ENCODE results near the gene APOL5. TPM values are rescaled to one million over a fixed set of nuclear protein-coding genes. Genes with fewer than 3 reads are reported as not detected.
A peak's percentile ranks its signal among the peaks of the same experiment; 100 is the strongest.

The APOL5 gene
- total RNA-seq, 1 donor: not detected

DNA sequence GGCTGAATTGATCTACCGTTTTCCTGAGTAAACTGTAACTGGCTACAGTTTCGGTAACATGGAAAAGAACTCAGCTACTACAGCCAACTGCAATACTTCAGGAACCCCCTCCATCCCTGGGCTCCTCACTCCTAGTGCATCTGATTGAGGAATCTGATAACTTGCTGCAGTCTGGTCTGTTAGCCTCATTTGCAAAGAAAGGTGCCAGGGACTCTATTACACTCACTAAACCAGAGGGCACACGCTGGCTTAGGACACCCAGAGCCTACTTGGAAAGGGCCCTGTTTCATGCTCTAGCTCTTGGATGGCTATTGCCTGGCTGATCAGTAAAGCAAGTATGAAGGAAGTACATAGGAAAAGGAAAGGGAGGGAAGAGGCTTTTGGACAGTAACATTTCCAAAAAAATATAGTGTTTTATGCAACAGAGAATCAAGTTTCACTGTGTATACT, 22.3 kb downstream of the APOL5 start:
- no peak for DNase-seq (ENCODE audit: low read depth in 2 of 3, low spot score in 2 of 3)

DNA sequence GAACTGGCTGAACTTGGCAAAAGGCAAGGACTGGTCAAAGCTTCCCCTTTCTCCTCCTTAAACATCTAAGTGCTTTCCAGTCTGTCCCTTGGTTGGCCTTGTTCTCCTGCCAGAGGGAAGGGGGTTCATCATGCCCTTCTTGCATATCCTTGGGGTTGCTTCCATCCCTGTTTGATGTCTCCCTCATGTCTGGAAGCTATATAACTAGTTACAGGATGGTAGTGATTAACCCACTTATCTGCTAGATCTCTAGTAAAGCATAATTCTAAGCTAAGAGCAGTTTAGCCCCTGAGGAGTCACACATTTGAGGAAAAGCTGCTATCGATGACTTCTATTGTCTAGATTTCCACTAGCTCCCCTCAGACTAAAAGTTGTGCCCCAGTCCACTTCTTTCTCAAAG, 22.9 kb downstream of the APOL5 start:
- DNase-seq (ENCODE audit: low read depth in 2 of 3, low spot score in 2 of 3): no peak

DNA sequence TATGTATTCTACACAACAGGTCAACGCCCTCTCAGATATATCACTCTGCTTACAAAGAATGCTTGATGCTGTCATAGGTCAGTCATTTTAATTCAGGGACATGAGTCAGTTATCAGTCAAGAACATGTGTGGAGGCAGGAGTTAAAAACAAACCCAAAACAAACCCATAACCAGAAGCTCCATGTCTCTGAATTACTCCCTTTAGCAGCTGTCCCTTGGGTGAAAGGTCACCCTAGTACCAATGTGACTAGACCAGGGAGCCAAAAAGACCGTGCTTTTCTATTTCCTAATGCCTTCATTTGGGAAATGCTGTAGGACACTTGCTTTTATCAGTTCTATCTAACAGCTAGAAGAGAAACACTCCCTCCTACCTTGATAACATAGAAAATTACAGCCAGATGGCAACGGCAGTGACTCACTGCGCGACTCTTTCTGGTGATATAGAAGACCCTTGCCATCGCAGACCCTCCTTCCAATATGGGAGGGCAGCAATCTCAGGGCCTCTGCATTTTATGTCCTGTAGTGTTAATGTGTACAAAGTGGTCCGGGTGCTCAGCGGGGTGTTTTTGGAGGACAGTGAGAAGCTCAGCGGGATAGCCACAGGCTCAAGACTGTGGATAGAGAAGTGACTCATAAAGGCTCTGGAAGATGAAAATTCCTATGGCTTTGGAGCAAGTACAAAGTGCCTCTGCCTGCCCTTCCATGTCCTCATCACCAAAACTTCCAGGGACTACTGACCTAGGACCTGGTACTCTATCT, 24.8 kb downstream of the APOL5 start:
- DNase-seq (ENCODE audit: low read depth in 2 of 3, low spot score in 2 of 3): no peak

DNA sequence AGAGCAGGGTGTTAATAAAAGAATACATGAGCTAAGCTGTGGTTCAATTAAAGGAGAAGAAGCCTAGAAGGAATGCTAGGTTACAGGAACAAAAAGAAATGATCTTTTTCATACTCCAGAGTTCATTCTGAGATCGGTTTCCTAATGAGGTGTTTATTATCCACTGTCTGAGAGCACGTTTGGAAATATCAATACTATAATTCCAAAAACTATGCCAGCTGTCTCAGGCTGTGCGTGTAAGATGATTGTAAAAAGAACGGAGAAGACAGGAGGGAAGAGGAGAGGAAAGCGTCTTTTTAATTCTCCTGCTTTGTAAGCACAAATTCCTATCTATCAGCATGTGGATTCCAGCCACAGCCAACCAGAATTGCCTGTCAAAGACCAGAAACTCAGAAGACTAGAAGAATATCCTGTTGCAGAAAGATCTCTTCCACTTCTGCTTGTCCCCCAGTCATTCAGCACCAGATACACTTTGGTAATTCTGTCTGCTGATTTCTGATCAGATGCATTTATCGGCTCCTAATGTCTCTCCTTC, 25.7 kb downstream of the APOL5 start:
- no peak for DNase-seq (ENCODE audit: low read depth in 2 of 3, low spot score in 2 of 3)

DNA sequence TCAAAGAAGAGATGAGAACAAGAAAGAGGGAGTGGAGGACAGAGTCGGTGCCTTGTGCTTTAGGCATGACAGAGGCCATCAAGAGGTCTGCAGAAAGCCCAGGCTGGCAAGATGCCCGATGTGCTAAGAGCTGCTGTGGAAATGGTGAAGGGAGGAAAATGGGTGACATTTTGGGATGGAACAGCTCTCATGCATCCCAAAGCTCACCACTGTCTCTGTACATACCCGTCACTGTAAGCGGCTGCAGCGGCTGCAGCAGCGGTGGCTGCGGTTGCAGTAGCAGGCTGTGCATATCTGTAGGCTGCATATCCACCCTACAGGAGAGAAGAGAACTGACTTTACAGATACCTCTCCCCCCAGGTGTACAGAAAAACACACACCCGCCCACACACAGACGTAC, 28.6 kb downstream of the APOL5 start:
- DNase-seq (ENCODE audit: low read depth in 2 of 3, low spot score in 2 of 3): no peak

DNA sequence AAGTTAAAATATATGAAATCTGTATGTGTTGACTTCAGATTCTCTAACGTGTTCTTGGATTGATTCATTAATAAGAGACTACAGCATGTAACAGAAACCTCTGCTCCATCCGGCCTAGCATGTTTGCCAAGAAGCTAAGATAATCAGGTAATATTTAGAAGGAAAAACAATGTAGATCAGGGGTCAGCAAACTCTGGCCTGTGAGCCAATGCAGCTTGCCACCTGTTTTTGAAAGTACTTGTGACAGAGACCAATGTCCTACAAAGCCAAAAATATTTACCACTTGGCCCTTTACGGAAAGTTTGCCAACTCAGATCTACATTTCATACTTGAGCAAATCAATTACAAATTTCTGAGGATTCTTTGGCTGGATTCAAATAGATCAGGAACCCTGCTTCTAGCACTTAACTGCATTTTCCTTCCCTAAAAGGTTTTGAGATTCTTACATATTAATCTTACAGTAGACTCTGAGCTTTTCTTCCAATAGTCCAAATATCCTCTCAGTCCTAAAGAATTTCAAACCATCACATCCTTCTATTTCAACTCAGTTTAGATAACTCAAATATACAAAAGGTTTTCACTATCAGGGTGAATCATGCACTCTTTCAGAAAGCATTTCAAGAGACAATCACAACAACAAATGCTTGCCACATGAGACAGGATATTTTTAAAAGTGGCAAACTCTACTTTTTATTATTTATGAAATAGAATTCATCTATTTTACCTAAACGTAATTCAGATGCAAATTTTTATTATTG, 29.5 kb downstream of the APOL5 start:
- DNase-seq (ENCODE audit: low read depth in 2 of 3, low spot score in 2 of 3): no peak

DNA sequence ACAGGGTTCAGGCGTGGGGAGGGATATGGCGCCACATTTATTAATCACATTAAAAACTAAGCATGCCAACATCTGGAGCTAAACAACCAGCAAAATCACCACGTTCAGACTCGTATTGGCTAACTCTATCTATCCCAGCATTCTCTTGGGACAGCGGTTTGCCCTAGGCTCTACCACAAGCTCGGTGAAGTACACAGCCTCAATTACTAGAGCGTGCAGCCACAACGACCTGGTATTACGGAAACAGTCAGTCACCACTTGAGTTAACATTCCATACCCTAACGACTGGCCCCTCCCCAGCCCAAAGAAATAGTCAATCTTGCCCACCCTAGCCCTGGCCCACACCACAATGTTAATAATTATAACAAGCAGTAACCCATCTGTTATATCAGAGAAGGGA, 32.1 kb downstream of the APOL5 start:
- no peak for DNase-seq (ENCODE audit: low read depth in 2 of 3, low spot score in 2 of 3)

DNA sequence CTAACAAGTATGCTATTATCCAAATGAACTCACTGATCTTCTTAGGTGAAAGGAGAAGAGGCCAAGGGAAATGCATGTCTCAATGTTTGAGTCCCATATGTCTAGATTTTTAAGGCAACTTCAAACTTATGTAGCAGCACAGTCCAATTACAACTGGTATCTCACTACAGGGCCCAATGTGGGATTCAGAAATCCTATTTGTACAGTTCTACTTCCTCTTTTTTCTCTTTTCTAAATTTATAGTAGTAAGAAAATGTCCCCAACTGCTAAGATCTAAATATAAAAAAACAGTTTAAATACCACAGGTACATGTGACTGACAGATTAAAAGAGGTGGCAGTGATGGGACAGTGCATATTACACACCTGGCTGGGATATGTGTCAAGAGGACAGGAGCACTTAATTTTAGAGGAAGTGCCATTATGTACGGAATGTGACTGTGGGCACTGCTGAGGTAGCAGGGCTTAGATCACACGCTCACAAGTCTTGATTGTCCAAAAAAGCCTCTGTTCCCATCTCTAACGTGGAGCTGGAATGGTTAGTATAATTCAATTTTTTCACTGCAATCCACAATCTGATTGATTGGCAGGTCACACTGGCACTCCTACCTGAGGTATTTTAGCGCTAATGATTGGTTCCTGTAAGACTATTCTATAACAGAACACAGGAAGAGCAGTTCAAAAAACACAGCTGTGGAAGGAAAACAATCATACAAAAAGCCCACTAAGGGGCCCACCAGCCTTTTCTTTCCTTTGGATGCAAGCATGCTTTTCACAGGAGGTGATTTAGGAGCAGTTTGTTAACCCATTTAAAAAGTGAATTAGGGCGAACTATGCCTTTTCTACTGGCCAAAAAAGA, 34.6 kb downstream of the APOL5 start:
- DNase-seq (ENCODE audit: low read depth in 2 of 3, low spot score in 2 of 3): peak in 2 of 3 donors; percentile 18 to 60

DNA sequence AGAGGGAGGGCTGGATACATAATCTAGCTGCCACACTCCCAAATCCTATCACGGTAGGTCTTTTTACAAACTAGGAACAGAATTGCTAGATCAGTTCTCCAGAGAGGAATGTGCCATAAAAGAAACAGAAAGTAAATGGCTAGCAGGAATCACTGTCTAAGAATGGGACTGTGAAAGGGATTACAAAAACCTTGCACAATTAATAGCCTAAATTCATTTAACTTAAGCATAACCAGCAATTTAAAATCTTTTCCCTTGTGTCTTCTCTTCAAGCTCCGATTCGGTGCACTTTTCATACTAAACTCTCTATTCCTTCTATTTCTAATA, 35.2 kb downstream of the APOL5 start:
- DNase-seq (ENCODE audit: low read depth in 2 of 3, low spot score in 2 of 3): no peak

DNA sequence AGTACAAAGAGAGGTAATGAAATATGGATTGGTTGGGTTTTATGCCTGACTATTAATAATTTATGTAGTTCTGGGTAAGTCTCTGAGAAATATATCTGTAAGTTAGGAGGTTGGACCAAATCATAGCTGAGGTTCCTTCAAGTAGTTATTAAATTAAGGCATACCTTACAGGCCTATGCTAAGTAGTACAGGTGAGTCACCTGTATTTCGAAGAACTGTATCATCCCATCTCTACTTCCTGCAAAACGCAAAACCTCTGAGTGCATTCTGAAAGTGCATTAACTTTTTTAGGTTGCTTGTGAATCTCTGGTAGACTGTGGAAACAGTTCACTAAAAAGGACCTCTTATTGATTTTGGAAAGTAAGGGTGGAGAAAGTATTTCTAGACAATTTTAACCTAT, 37.1 kb downstream of the APOL5 start:
- DNase-seq (ENCODE audit: low read depth in 2 of 3, low spot score in 2 of 3): no peak

DNA sequence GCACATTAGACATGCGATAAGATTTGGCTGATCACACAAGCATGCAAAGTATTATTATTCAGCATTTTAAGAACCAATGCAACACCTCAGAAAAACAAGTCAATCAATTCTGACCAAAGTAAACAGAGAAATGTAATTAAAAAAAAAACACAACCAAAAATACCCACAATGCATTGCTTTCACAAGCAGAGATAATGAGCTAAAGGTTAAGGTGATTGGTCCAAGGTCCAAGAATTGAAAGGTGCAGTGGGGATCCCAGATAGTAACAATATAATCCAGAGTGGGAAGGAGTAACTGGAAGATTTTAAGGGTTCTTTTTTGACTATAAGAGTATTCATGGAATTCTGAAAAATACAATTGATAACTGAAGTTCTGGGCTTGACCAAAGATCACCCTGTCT, 39.0 kb downstream of the APOL5 start:
- no peak for DNase-seq (ENCODE audit: low read depth in 2 of 3, low spot score in 2 of 3)

DNA sequence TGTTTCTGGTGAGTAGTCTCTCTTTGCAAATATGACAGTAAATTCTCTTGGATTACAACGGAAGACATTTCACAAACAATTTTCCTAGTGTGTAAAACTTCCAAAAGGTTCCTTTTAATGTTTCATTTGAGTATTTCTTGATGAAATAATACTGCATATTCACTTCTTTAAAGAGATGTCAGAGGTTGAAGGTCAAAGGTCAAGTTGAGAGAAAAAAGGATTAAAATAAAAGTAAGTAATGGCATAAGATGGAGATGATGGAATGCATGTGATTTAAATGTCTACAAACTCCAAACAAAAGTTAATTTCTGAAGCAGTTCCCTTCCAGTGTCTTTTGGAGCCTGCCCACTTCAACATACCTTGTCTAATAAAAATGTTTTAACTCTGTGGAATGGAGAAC, 40.7 kb downstream of the APOL5 start:
- DNase-seq (ENCODE audit: low read depth in 2 of 3, low spot score in 2 of 3): no peak

DNA sequence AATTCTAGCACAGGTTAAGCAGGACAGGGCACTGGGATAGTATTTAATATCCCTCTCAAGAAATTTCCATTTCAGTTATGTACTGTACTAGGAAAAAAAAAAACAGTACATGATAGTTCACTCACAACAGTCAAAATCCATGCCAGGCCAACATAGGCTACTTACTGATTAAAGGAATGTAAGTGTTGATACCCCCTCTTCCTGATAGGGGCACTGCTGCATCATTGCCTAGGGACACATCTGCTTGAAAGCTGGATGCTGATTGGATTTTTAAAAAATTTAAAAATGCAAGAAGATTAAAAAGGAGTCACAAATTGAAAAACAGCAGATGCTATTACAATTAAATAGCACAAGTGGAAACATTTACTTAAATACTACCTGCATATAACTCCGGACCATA, 43.4 kb downstream of the APOL5 start:
- DNase-seq (ENCODE audit: low read depth in 2 of 3, low spot score in 2 of 3): peak in 2 of 3 donors; percentile 29 to 65

DNA sequence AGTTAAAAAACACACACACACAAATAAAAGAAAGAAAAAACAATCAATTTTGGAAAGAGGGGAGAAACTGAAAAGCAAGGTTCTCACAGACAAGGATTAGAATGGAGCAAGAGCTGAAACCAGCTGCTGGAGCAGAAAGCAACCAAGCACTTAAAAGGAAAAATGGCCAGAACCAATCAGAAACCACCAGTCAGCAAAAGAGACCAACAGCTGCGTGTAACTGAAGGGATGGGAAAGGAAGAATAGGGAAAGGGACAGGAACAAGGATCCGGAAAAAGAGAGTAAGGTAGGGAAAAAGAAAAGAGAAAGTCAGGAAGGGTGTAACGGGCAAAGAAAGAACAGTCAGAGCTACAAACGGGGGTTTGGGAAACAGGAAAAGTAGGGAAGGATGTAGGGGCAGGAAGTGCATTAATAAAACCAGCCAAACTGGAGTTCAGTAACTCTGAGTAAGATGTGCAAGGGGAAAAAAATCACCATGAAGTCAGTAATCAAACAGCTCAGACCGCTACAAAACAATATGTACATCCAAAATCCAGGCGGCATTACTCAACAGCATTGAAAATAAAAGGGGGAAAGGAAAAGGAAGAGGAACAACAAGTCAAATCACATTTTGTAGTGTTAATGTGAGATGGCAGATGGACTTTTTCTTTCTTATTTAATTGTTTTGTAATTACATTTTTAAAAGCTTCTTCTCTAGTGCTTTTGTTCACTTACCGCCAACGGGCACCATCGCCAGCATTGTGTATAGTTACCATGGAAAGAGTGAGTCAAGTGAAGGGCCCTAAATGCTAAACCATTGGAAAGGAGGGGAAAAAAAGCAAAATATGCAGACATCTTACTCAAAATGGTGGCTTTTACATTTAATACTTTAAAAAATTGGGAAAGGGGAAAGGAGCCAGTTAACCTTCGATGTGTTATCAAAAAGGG, 49.2 kb downstream of the APOL5 start:
- no peak for DNase-seq (ENCODE audit: low read depth in 2 of 3, low spot score in 2 of 3)

DNA sequence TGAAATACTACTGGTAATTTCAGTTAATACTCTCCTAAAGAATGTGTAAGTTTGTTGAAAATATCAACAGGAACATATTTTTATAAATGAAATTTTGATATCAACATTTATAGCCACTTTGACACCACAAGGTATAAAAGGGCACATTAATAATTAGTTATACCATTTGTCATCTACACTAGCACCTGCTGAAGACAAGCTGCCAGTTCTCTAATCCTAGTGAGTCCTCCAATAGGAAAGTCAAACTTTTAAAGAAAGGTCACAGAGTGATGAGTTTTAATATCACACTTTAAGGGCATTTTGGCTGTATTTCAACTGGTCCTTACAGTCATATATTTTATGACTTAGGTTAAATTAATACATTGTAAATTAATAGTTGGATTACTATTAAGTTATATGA, 52.3 kb downstream of the APOL5 start:
- DNase-seq (ENCODE audit: low read depth in 2 of 3, low spot score in 2 of 3): no peak

DNA sequence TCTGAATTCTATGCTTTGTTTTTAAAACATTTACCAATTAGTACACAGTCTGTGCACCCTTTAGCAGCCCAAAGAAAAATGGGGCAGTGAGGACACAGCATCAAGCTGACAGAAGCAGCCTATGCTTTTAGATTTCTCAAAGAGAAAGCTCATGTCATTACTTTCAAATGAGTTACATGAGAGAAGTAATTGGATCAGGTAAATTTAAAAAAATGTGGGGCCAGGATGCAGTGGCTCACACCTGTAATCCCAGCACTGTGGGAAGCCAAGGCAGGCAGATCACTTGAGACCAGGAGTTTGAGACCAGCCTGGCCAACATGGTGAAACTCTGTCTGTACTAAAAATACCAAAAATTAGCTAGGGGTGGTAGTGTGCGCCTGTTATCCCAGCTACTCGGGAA, 57.7 kb downstream of the APOL5 start:
- DNase-seq (ENCODE audit: low read depth in 2 of 3, low spot score in 2 of 3): no peak

DNA sequence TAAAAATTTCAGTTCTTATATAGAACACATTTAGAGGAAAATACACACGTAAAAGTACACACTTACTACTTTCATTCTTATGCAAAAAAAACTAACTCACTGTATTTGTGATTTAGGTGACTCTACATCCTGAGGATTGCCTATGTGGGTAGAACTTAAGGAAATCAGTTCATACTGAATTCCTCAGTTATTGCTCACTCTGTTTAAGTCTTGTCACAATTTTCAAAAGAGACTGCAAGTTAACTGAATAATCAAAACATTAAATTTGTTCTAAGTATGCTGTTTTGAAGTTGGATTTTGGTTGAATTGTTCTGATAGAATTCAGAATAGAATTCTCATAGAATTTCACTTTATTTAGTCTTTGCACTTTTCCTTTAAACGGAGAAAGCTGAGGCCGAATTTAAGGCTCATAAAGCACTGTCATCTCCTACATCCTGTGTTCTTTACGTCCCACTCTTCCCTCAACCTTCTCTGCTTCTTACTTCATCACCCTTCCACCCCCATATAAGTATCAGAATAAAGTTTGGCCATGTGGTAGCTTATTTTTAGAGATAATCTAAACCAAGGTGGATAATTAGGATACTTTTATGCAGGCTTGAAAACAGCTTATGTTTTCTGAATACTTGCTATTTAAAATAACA, 59.8 kb downstream of the APOL5 start:
- DNase-seq (ENCODE audit: low read depth in 2 of 3, low spot score in 2 of 3): no peak

All from hematopoietic multipotent progenitor cell (in vitro differentiated cells).